Transverse colon (tissue), 4 donors: ENCODE results near the gene SMC1A.

Experiments used
- EP300 ChIP-seq: sonication (generic); formaldehyde crosslinking; IDR thresholded peaks from one replicate; pipeline ENCODE4 v1.6.1; 2017; ENCODE audit warnings: antibody characterized with exemption, low read depth
- POLR2A ChIP-seq: fragments of 450-650 bp; IDR thresholded peaks from one replicate; pipeline ENCODE4 v1.6.1; 2016; ENCODE audit warnings: antibody characterized with exemption, mild to moderate bottlenecking, moderate library complexity
- POLR2AphosphoS5 ChIP-seq, 3 donors: sonication (generic); formaldehyde crosslinking; IDR thresholded peaks; one replicate each; pipeline ENCODE4 v1.6.1; 2016; ENCODE audit warnings: antibody characterized with exemption in 3 of 3
- TF ChIP-seq, protein P1 (sequence below), 5 experiments: fragments of 200-600 bp in 3 of 5; fragments of 450-650 bp in 2 of 5; sonication (generic) in 3 of 5; IDR thresholded peaks; 1 replicate in 2 of 5; 2 replicates in 3 of 5; pipeline ENCODE4 v1.5.1; 2016 to 2017; ENCODE audit warnings: antibody characterized with exemption in 5 of 5, inconsistent platforms in 3 of 5, mild to moderate bottlenecking in 2 of 5, moderate library complexity in 1 of 5

DNA sequence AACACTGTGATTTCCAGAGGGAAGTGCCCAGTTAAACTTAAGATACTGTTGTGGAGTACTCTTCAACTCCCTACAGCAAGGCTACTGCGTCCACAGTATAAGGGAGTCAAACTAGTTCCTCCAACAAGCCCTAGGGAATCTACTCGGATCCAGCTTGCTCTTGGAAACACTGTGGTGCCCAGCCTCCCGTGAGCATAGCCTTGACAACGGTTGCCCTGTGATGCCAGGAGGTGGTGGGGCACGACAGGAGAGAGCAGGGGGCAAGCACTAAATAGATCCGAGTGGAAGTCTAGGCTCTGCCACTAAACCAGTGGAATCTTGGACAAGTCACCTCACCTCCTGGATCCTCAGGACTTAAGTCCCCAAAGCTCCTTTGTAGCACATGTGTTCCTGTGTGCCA, 45.6 kb downstream of the SMC1A start:
- TF ChIP-seq POLR2A (no peak), POLR2AphosphoS5 (IDR thresholded peaks at IDR 0.05) (no peak), EP300 (no peak)
- TF ChIP-seq, protein P1, sequence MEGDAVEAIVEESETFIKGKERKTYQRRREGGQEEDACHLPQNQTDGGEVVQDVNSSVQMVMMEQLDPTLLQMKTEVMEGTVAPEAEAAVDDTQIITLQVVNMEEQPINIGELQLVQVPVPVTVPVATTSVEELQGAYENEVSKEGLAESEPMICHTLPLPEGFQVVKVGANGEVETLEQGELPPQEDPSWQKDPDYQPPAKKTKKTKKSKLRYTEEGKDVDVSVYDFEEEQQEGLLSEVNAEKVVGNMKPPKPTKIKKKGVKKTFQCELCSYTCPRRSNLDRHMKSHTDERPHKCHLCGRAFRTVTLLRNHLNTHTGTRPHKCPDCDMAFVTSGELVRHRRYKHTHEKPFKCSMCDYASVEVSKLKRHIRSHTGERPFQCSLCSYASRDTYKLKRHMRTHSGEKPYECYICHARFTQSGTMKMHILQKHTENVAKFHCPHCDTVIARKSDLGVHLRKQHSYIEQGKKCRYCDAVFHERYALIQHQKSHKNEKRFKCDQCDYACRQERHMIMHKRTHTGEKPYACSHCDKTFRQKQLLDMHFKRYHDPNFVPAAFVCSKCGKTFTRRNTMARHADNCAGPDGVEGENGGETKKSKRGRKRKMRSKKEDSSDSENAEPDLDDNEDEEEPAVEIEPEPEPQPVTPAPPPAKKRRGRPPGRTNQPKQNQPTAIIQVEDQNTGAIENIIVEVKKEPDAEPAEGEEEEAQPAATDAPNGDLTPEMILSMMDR (IDR thresholded peaks at IDR 0.05) = no peak
